SK-N-MC (cell line): ENCODE measurements around the gene ZCCHC24.

Experiments used
- EZH2 ChIP-seq: fragments of 200-600 bp; sonication (generic); IDR thresholded peaks from one replicate; pipeline ENCODE4 v1.6.1; 2017; ENCODE audit warnings: antibody characterized with exemption
- POLR2AphosphoS5 ChIP-seq: IDR thresholded peaks from 2 replicates; pipeline ENCODE4 v1.6.1; 2012; ENCODE audit warnings: mild to moderate bottlenecking, low read depth, low read length, borderline replicate concordance

DNA sequence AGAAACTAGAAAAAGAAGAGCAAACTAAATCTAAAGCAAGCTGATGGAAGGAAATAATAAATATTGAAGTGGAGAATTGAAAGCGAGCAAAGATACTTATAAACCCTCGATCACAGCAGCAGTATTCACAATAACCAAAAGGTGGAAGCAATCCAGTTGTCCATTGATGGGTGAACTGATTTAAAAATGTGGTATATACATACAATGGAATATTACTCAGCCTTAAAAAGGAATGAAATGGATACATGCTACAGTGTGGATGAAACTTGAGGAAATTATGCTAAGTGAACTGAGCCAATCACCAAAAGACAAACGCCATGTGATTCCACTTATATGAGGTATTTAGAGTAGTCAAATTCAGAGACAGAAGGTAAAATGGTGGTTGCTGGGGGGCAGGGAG, 17.5 kb downstream of the ZCCHC24 start:
- TF ChIP-seq POLR2AphosphoS5 (no peak), EZH2 (no peak)
